GM21515 (cell line): ENCODE results near the gene ZIC4.

ENCODE experiments used
- ATAC-seq: cut with Tn5 transposase; IDR thresholded peaks from one replicate; pipeline ENCODE4 v1.9.1; 2021; ENCODE audit not compliant: unreplicated experiment

ZIC4 gene

GRCh38 chr3:147405231-147406027, 914 bp downstream of the ZIC4 start:
- no peak for ATAC-seq

- no peak for ATAC-seq
Observed at GRCh38 chr3:147404800-147405230, 1.5 kb downstream of the ZIC4 start.

GRCh38 chr3:147404000-147404799, 2.1 kb downstream of the ZIC4 start:
- no peak for ATAC-seq

- no peak for ATAC-seq
Observed at GRCh38 chr3:147403511-147403910, 2.8 kb downstream of the ZIC4 start.

GRCh38 chr3:147402159-147402558, 4.2 kb downstream of the ZIC4 start:
- no peak for ATAC-seq

- ATAC-seq: no peak
Observed at GRCh38 chr3:147401421-147401820, 4.9 kb downstream of the ZIC4 start.

GRCh38 chr3:147400999-147401398, 5.3 kb downstream of the ZIC4 start:
- ATAC-seq: no peak

- ATAC-seq: no peak
Observed at GRCh38 chr3:147400111-147400510, 6.2 kb downstream of the ZIC4 start.

- ATAC-seq: no peak
Observed at GRCh38 chr3:147398813-147399534, 7.4 kb downstream of the ZIC4 start.

GRCh38 chr3:147397875-147398812, 8.2 kb downstream of the ZIC4 start:
- ATAC-seq: no peak

- ATAC-seq: no peak
Observed at GRCh38 chr3:147397155-147397874, 9.0 kb downstream of the ZIC4 start.

- ATAC-seq: no peak
Observed at GRCh38 chr3:147396712-147397046, 9.7 kb downstream of the ZIC4 start.

- no peak for ATAC-seq
Observed at GRCh38 chr3:147395899-147396711, 10.2 kb downstream of the ZIC4 start.

GRCh38 chr3:147394884-147395225, 11.5 kb downstream of the ZIC4 start:
- no peak for ATAC-seq

- no peak for ATAC-seq
Observed at GRCh38 chr3:147393943-147394883, 12.1 kb downstream of the ZIC4 start.

- ATAC-seq: no peak
Observed at GRCh38 chr3:147393261-147393942, 12.9 kb downstream of the ZIC4 start.

GRCh38 chr3:147392625-147392946, 13.8 kb downstream of the ZIC4 start:
- ATAC-seq: no peak
